H9 (cell line): ENCODE measurements around the gene FAM219A. TPM values are rescaled to one million over a fixed set of nuclear protein-coding genes. Genes with fewer than 3 reads are reported as not detected.

Experiments
- DNase-seq: peaks from one replicate; pipeline ENCODE4 v3.0.0-alpha.2; 2017
- H2AFZ ChIP-seq: one replicate; pipeline ENCODE4 v1.6.1; 2013; ENCODE audit warnings: mild to moderate bottlenecking, low read length, control low read depth, moderate library complexity
- H2AK5ac ChIP-seq: 2 replicates; pipeline ENCODE4 v1.6.1; 2013; ENCODE audit warnings: low read length, control low read depth, mixed read lengths; ENCODE audit not compliant: insufficient read length
- H2BK120ac ChIP-seq: one replicate; pipeline ENCODE4 v1.6.1; 2013; ENCODE audit warnings: low read depth, mild to moderate bottlenecking, low read length, control low read depth, inconsistent platforms; ENCODE audit not compliant: poor library complexity, severe bottlenecking
- H2BK12ac ChIP-seq: 2 replicates; pipeline ENCODE4 v1.6.1; 2013; ENCODE audit warnings: low read length, control low read depth, mixed read lengths, low read depth; ENCODE audit not compliant: insufficient read length
- H2BK15ac ChIP-seq: 2 replicates; pipeline ENCODE4 v1.6.1; 2013; ENCODE audit warnings: low read depth, low read length, control low read depth
- H2BK20ac ChIP-seq: one replicate; pipeline ENCODE4 v1.6.1; 2013; ENCODE audit warnings: low read depth, mild to moderate bottlenecking, low read length, control low read depth, inconsistent platforms; ENCODE audit not compliant: poor library complexity, severe bottlenecking
- H2BK5ac ChIP-seq: 2 replicates; pipeline ENCODE4 v1.6.1; 2013; ENCODE audit warnings: low read length, control low read depth, mixed read lengths; ENCODE audit not compliant: insufficient read length
- H3K14ac ChIP-seq: 2 replicates; pipeline ENCODE4 v1.6.1; 2013; ENCODE audit warnings: low read length, control low read depth; ENCODE audit not compliant: insufficient read depth
- H3K18ac ChIP-seq: 2 replicates; pipeline ENCODE4 v1.6.1; 2013; ENCODE audit warnings: low read depth, mild to moderate bottlenecking, mixed read lengths, low read length, control low read depth; ENCODE audit not compliant: insufficient read length
- H3K23ac ChIP-seq: 2 replicates; pipeline ENCODE4 v1.6.1; 2013; ENCODE audit warnings: low read length, control low read depth, mixed read lengths, low read depth; ENCODE audit not compliant: insufficient read length
- H3K23me2 ChIP-seq: 2 replicates; pipeline ENCODE4 v1.6.1; 2013; ENCODE audit warnings: low read depth, mild to moderate bottlenecking, mixed read lengths, low read length, control low read depth; ENCODE audit not compliant: insufficient read length, poor library complexity, severe bottlenecking
- H3K27ac ChIP-seq: 2 replicates; pipeline ENCODE4 v1.5.1; 2013; ENCODE audit warnings: low read length, control low read depth, mixed read lengths, low read depth; ENCODE audit not compliant: insufficient read length
- H3K27me3 ChIP-seq: 2 replicates; pipeline ENCODE4 v1.6.1; 2013; ENCODE audit warnings: low read length, control low read depth, inconsistent platforms; ENCODE audit not compliant: insufficient read depth
- H3K4ac ChIP-seq: 2 replicates; pipeline ENCODE4 v1.6.1; 2013; ENCODE audit warnings: low read depth, mild to moderate bottlenecking, control low read depth, inconsistent platforms, low read length, moderate library complexity
- H3K4me1 ChIP-seq: 2 replicates; pipeline ENCODE4 v1.6.1; 2013; ENCODE audit warnings: low read length, control low read depth, inconsistent platforms; ENCODE audit not compliant: insufficient read depth
- H3K4me2 ChIP-seq: 2 replicates; pipeline ENCODE4 v1.6.1; 2013; ENCODE audit warnings: low read length, control low read depth, mixed read lengths; ENCODE audit not compliant: insufficient read length, insufficient read depth
- H3K56ac ChIP-seq: 2 replicates; pipeline ENCODE4 v1.6.1; 2013; ENCODE audit warnings: low read depth, mild to moderate bottlenecking, mixed read lengths, low read length, control low read depth; ENCODE audit not compliant: insufficient read length
- H3K79me1 ChIP-seq: 2 replicates; pipeline ENCODE4 v1.6.1; 2013; ENCODE audit warnings: low read depth, mild to moderate bottlenecking, moderate library complexity, low read length, control low read depth, inconsistent platforms; ENCODE audit not compliant: insufficient read depth, poor library complexity, severe bottlenecking
- H3K79me2 ChIP-seq: 2 replicates; pipeline ENCODE4 v1.6.1; 2013; ENCODE audit warnings: low read length, control low read depth, inconsistent platforms; ENCODE audit not compliant: insufficient read depth
- H3K9ac ChIP-seq: 2 replicates; pipeline ENCODE4 v1.6.1; 2013; ENCODE audit warnings: low read length, control low read depth, mixed read lengths; ENCODE audit not compliant: insufficient read length; ENCODE audit errors: extremely low read depth
- H3K9me3 ChIP-seq: one replicate; pipeline ENCODE4 v1.6.1; 2013; ENCODE audit warnings: low read depth, low read length, inconsistent platforms; ENCODE audit not compliant: control insufficient read depth
- H3T11ph ChIP-seq: one replicate; pipeline ENCODE4 v1.6.1; 2013; ENCODE audit warnings: mild to moderate bottlenecking, low read length, control low read depth, inconsistent platforms
- H4K20me1 ChIP-seq: one replicate; pipeline ENCODE4 v1.6.1; 2013; ENCODE audit not compliant: control insufficient read depth, insufficient read length, insufficient read depth
- H4K5ac ChIP-seq: 2 replicates; pipeline ENCODE4 v1.6.1; 2013; ENCODE audit warnings: low read depth, mild to moderate bottlenecking, mixed read lengths, low read length, control low read depth; ENCODE audit not compliant: insufficient read length
- H4K8ac ChIP-seq: replicated peaks from 2 replicates; pipeline ENCODE4 v1.6.1; 2013; ENCODE audit warnings: low read length, control low read depth, mixed read lengths, low read depth; ENCODE audit not compliant: insufficient read length
- H4K91ac ChIP-seq: 2 replicates; pipeline ENCODE4 v1.6.1; 2013; ENCODE audit warnings: low read depth, mild to moderate bottlenecking, moderate library complexity, mixed read lengths, low read length, control low read depth; ENCODE audit not compliant: insufficient read length
- H3K27ac Mint-ChIP-seq, 3 experiments: 2 replicates in 2 of 3; 3 replicates in 1 of 3; pipeline ENCODE4 v1.8.0; 2020 to 2021; ENCODE audit warnings: mixed read lengths in 3 of 3, mild to moderate bottlenecking in 1 of 3, moderate library complexity in 1 of 3
- H3K27me3 Mint-ChIP-seq: 2 replicates; pipeline ENCODE4 v1.8.0; 2021; ENCODE audit warnings: low read depth, mild to moderate bottlenecking, moderate library complexity, mixed read lengths
- H3K36me3 Mint-ChIP-seq, 3 experiments: 2 replicates in 2 of 3; 3 replicates in 1 of 3; pipeline ENCODE4 v1.8.0; 2020 to 2021; ENCODE audit warnings: low read depth in 3 of 3, mixed read lengths in 3 of 3; ENCODE audit not compliant: insufficient read depth in 1 of 3
- H3K4me1 Mint-ChIP-seq, 2 experiments: 2 replicates each; pipeline ENCODE4 v1.8.0; 2020; ENCODE audit warnings: mixed read lengths in 2 of 2
- H3K4me3 Mint-ChIP-seq, 2 experiments: 2 replicates in 1 of 2; 3 replicates in 1 of 2; pipeline ENCODE4 v1.8.0; 2020 to 2021; ENCODE audit warnings: mild to moderate bottlenecking in 2 of 2, mixed read lengths in 2 of 2, moderate library complexity in 1 of 2
- H3K9me3 Mint-ChIP-seq, 2 experiments: 2 replicates in 1 of 2; 3 replicates in 1 of 2; pipeline ENCODE4 v1.8.0; 2020; ENCODE audit warnings: mild to moderate bottlenecking in 2 of 2, mixed read lengths in 2 of 2, moderate library complexity in 1 of 2
- CTCF ChIP-seq: fragments of 200-600 bp; sonication (generic); conservative IDR thresholded peaks from 3 replicates; pipeline ENCODE4 v1.8.0; 2021; ENCODE audit warnings: antibody characterized with exemption, mild to moderate bottlenecking
- WGBS: extraction: QIAGEN DNeasy Blood & Tissue Kit; methylation state at CpG from one replicate; pipeline ENCODE4 v1.1.7; 2013; ENCODE audit warnings: missing lambda C conversion rate, low lambda C conversion rate, mixed read lengths; ENCODE audit not compliant: insufficient read length; ENCODE audit errors: extremely low coverage; 5-methylcytosine and 5-hydroxymethylcytosine counted together
- total RNA-seq: library from RNA; stranded (reverse); gene quantifications from 2 replicates; pipeline ENCODE4 v1.2.1, GENCODE V29; 2021

The FAM219A gene
- total RNA-seq, 1 experiment from 2014 or later, result 16.7 TPM

- DNase-seq, result no peak
- Histone ChIP-seq H3K27me3 (peaks cover 2% of the 10 kb centered on the region; the same call in 1 of the 2 replicates), H3K14ac (no peak overlapping the region; the same call in 1 of the 2 replicates), H3K9ac (no peak overlapping the region), H3T11ph (no peak overlapping the region), H3K4me2 (no peak overlapping the region), H2BK5ac (no peak overlapping the region), H3K4ac (no peak overlapping the region), H4K20me1 (no peaks in the 10 kb centered on the region), H3K27ac (no peak overlapping the region), H3K79me1 (no peaks in the 10 kb centered on the region), H4K8ac (no peak overlapping the region), H3K79me2 (no peaks in the 10 kb centered on the region), H4K5ac (no peak overlapping the region), H2BK20ac (no peak overlapping the region), H2BK12ac (no peak overlapping the region), H4K91ac (no peak overlapping the region), H2AK5ac (no peak overlapping the region), H2BK120ac (no peak overlapping the region), H3K18ac (no peak overlapping the region), H3K23me2 (peaks cover 7% of the 10 kb centered on the region), H3K56ac (no peak overlapping the region), H3K23ac (no peak overlapping the region), H3K4me1 (no peaks in the 10 kb centered on the region), H3K9me3 (no peaks in the 10 kb centered on the region), H2BK15ac (no peak overlapping the region), H2AFZ (no peak overlapping the region)
- TF ChIP-seq CTCF, result no peak
- no CpG with 5 or more reads among the region's 6 CpGs for WGBS
- H3K27ac Mint-ChIP-seq, result no peak overlapping the region
- H3K36me3 Mint-ChIP-seq, result no peaks in the 10 kb centered on the region; a peak in 1 of 7 replicates
- no peaks in the 10 kb centered on the region for H3K9me3 Mint-ChIP-seq
- H3K4me1 Mint-ChIP-seq, result peaks cover 7 to 11% of the 10 kb centered on the region in 2 experiments
- peaks cover 41% of the 10 kb centered on the region for H3K27me3 Mint-ChIP-seq
- no peak overlapping the region for H3K4me3 Mint-ChIP-seq
Observed at GRCh38 chr9:34385561-34386230, 72.7 kb downstream of the FAM219A start.
